ENCODE results near the gene PGM5.

PGM5 gene

DNA sequence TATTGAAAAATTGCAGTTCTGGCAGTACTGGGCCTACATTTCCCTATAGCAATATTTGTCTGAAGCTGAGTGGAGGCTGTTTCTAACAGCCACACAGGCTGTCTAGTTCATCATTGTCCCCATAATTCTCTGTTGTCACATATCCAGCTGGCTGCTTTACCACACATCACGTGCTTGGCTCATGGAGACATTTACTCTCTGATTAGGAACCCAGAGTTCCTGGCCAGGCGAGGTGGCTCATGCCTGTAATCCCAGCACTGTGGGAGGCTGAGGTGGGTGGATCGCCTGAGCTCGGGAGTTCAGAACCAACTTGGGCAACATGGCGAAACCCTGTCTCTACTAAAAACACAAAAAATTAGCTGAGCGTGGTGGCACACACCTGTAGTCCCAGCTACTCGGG, 81.4 kb downstream of the PGM5 start:
- ChIA-PET POLR2A (ENCODE audit: low non-redundant PET) (no interaction called here), CTCF (no interaction called here)

DNA sequence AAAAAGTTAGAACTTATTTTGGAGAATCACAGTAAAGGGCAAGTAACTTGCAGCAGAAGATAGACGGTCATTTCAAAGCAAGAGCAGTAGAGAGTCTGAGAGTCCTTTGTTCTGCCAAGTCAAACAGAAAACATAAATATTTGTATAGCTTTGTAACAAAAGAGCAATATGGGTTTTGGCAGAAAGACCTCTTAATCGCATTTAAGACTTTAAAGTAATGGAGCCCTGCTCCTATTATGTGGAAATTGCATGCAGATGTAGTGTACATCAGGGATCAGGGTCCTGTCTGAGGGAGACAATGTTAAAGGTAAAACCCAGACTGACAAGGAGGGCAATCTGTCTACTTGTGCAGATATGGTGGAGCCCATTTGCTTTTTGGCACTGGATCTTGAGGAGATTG, 87.2 kb downstream of the PGM5 start:
- DNase-seq (ENCODE audit: low spot score): no peak
- no peak overlapping the region for H3K27ac ChIP-seq
- POLR2A ChIA-PET (ENCODE audit: low non-redundant PET): no interaction called here
- CTCF ChIA-PET: no interaction called here
- TF ChIP-seq, protein P1, sequence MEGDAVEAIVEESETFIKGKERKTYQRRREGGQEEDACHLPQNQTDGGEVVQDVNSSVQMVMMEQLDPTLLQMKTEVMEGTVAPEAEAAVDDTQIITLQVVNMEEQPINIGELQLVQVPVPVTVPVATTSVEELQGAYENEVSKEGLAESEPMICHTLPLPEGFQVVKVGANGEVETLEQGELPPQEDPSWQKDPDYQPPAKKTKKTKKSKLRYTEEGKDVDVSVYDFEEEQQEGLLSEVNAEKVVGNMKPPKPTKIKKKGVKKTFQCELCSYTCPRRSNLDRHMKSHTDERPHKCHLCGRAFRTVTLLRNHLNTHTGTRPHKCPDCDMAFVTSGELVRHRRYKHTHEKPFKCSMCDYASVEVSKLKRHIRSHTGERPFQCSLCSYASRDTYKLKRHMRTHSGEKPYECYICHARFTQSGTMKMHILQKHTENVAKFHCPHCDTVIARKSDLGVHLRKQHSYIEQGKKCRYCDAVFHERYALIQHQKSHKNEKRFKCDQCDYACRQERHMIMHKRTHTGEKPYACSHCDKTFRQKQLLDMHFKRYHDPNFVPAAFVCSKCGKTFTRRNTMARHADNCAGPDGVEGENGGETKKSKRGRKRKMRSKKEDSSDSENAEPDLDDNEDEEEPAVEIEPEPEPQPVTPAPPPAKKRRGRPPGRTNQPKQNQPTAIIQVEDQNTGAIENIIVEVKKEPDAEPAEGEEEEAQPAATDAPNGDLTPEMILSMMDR (conservative IDR thresholded peaks at IDR 0.05; ENCODE audit: low read depth): no peak

More for the DNA sequence above, 81.4 kb downstream of the PGM5 start:
- no peak for DNase-seq (ENCODE audit: low spot score)
- TF ChIP-seq, protein P1 (conservative IDR thresholded peaks at IDR 0.05; ENCODE audit: low read depth): no peak
- no peak overlapping the region for H3K27ac ChIP-seq

DNA sequence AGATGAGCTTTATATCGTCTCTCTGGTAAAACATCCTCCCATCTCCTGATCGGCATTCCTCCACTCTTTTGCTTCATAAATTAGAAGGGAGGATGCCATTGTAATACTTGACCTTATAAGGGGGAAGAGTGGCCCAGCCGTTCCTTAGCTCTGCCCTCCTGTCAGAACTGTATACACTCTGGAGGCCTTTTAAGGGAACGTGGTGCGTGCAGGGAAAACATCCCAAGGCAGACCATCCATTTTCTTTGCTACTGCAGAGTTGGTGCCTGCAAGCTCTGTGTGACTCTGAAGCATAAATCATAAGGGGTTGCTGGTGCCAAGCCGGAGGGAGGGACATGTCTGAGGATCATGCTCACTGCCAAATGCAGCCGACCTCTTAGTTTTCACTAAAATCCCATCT, 90.4 kb downstream of the PGM5 start:
- TF ChIP-seq, protein P1 (conservative IDR thresholded peaks at IDR 0.05; ENCODE audit: low read depth): no peak
- ChIA-PET CTCF (interaction anchor here (0.7 kb wide), 1 partner anchor 10 kb away, joined by 4 read pairs; no protein-coding TSS in a partner anchor), POLR2A (ENCODE audit: low non-redundant PET) (no interaction called here)
- H3K27ac ChIP-seq: no peak overlapping the region
- no peak for DNase-seq (ENCODE audit: low spot score)

- ChIA-PET POLR2A (ENCODE audit: low non-redundant PET) (no interaction called here), CTCF (no interaction called here)
- TF ChIP-seq, protein P1 (conservative IDR thresholded peaks at IDR 0.05; ENCODE audit: low read depth): no peak
- no peak for DNase-seq (ENCODE audit: low spot score)
- H3K27ac ChIP-seq: no peak overlapping the region
Observed at GRCh38 chr9:68447611-68448010, 91.2 kb downstream of the PGM5 start.

DNA sequence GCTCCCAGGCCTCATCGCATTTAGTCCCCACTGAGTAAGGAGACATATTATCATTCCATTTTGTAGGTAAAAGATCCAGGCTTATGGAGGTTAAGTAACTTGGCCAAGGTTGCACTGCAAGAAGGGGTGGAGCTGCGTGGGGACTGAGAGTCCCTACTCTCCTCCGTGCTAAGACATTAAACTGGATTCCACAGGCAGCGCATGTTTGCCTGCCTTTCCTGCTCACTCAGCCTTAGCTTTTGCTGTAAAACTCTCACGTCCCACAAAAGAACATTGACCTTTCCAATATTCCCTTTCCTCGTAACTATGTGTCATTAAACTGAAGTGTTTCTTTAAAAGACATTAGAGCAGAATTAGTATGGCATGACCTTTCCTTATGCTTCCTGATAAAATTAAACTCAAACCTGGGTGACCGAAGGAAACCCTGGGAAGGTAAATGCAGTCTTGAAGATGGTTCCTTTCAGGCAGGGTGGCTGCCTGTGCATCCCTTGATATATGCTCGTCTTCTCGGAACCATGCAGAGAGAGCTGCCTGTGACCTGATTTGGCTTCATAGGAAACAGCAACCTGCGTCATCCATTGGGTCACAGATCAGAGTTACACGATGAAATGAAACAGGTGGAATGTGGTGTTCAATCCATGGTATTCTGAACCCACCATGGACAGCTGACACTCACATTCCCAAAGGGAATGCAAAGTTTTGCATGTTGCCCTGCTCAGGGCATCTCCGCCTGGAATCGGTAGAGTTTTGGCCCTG, 98.3 kb downstream of the PGM5 start:
- TF ChIP-seq, protein P1 (conservative IDR thresholded peaks at IDR 0.05; ENCODE audit: low read depth): no peak
- no peak for DNase-seq (ENCODE audit: low spot score)
- no peak overlapping the region for H3K27ac ChIP-seq
- ChIA-PET POLR2A (ENCODE audit: low non-redundant PET) (no interaction called here), CTCF (no interaction called here)

DNA sequence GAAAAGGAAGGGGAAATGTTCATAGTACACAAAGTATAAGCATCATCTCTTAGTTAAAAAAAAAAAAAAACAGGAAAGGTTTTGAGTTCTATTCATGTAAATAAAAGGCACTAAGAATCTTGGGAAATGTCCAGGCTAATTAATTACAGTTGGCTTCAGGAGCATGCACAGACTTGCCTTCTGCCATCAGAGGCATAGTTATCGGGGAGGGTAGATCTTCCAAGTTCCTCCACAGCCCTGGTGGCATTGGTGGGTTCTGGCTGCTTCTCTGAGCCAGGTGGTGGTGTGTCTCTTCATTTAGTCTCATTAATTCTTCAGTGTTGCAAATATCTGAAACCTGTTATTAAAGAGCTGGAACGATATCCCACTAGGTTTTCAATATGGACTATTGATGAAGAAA, 99.0 kb downstream of the PGM5 start:
- DNase-seq (ENCODE audit: low spot score): no peak
- ChIA-PET POLR2A (ENCODE audit: low non-redundant PET) (no interaction called here), CTCF (no interaction called here)
- H3K27ac ChIP-seq: no peak overlapping the region
- TF ChIP-seq, protein P1 (conservative IDR thresholded peaks at IDR 0.05; ENCODE audit: low read depth): no peak
